Endodermal cell (in vitro differentiated cells): ENCODE data around the gene PRKCA. TPM values are rescaled to one million over a fixed set of nuclear protein-coding genes. Genes with fewer than 3 reads are reported as not detected.

ENCODE experiments used
- DNase-seq: peaks from one replicate; pipeline ENCODE4 v3.0.0-alpha.2; 2017
- H3K27ac ChIP-seq: 2 replicates; pipeline ENCODE4 v1.5.1; 2013; ENCODE audit warnings: mild to moderate bottlenecking, low read depth, low read length, moderate library complexity
- H3K27me3 ChIP-seq: 2 replicates; pipeline ENCODE4 v1.6.1; 2013; ENCODE audit warnings: mild to moderate bottlenecking, low read length, moderate library complexity; ENCODE audit not compliant: insufficient read depth, control insufficient read depth, poor library complexity, severe bottlenecking
- H3K36me3 ChIP-seq: 2 replicates; pipeline ENCODE4 v1.7.0; 2013; ENCODE audit warnings: mild to moderate bottlenecking, low read length, moderate library complexity; ENCODE audit not compliant: control insufficient read depth, insufficient read depth
- H3K4me1 ChIP-seq: one replicate; pipeline ENCODE4 v1.7.0; 2013; ENCODE audit warnings: low read length; ENCODE audit not compliant: control insufficient read depth, insufficient read depth
- H3K4me3 ChIP-seq: 2 replicates; pipeline ENCODE4 v1.5.1; 2013; ENCODE audit warnings: mild to moderate bottlenecking, low read length, moderate library complexity
- H3K9ac ChIP-seq: 2 replicates; pipeline ENCODE4 v1.6.1; 2013; ENCODE audit warnings: mild to moderate bottlenecking, low read length, moderate library complexity; ENCODE audit not compliant: poor library complexity, severe bottlenecking; ENCODE audit errors: extremely low read depth
- H3K9me3 ChIP-seq: 2 replicates; pipeline ENCODE4 v1.6.1; 2013; ENCODE audit warnings: mild to moderate bottlenecking, low read length, moderate library complexity; ENCODE audit not compliant: control insufficient read depth
- H3K27ac Mint-ChIP-seq: 2 replicates; pipeline ENCODE4 v1.8.0; 2020; ENCODE audit warnings: mixed read lengths
- H3K27me3 Mint-ChIP-seq: 2 replicates; pipeline ENCODE4 v1.8.0; 2021; ENCODE audit warnings: mild to moderate bottlenecking, mixed read lengths; ENCODE audit not compliant: insufficient read depth
- H3K36me3 Mint-ChIP-seq: 2 replicates; pipeline ENCODE4 v1.8.0; 2020; ENCODE audit warnings: low read depth, mixed read lengths
- H3K4me1 Mint-ChIP-seq: 2 replicates; pipeline ENCODE4 v1.8.0; 2020; ENCODE audit warnings: mixed read lengths
- H3K4me3 Mint-ChIP-seq: 2 replicates; pipeline ENCODE4 v1.8.0; 2020; ENCODE audit warnings: mild to moderate bottlenecking, moderate library complexity, mixed read lengths
- H3K9me3 Mint-ChIP-seq: 2 replicates; pipeline ENCODE4 v1.8.0; 2020; ENCODE audit warnings: mild to moderate bottlenecking, mixed read lengths
- CTCF ChIP-seq: fragments of 200-600 bp; sonication (generic); conservative IDR thresholded peaks from 2 replicates; pipeline ENCODE4 v1.5.0; 2021; ENCODE audit warnings: antibody characterized with exemption, mild to moderate bottlenecking
- WGBS, 2 experiments: methylation state at CpG; one replicate each; pipeline versions ENCODE4 v1.1.5 to v1.1.7; 2013; ENCODE audit warnings: missing lambda C conversion rate in 2 of 2, mixed read lengths in 1 of 2; ENCODE audit not compliant: insufficient coverage in 1 of 2, insufficient read length in 1 of 2; 5-methylcytosine and 5-hydroxymethylcytosine counted together
- total RNA-seq, 2 donors: library from RNA; stranded (reverse); fragmentation: NEBNext Ultra II Directional in 1 of 2; extraction: Animal tissue kit (Norgen Biotek cat#: 25700) in 1 of 2; gene quantifications; 2 replicates in 1 of 2; 3 replicates in 1 of 2; pipeline ENCODE4 v1.2.1, GENCODE V29; 2021

Gene PRKCA
- total RNA-seq, 2 donors from 2014 or later, result 8.7 to 14.6 TPM

- Histone ChIP-seq H3K27ac (no peak overlapping the region), H3K27me3 (no peaks in the 10 kb centered on the region), H3K9ac (no peak overlapping the region), H3K4me3 (no peak overlapping the region), H3K9me3 (no peaks in the 10 kb centered on the region), H3K36me3 (no peaks in the 10 kb centered on the region), H3K4me1 (no peaks in the 10 kb centered on the region)
- TF ChIP-seq CTCF, result no peak
- Mint-ChIP-seq H3K4me3 (no peak overlapping the region), H3K27me3 (peaks cover 3% of the 10 kb centered on the region), H3K4me1 (peaks cover 2% of the 10 kb centered on the region), H3K36me3 (peaks cover 2% of the 10 kb centered on the region), H3K27ac (no peak overlapping the region), H3K9me3 (no peaks in the 10 kb centered on the region)
- WGBS, 2 experiments, result 92 to 93% methylated on average over 2 to 4 of the region's 4 CpGs
- no peak for DNase-seq
These were observed 156.4 kb downstream of the PRKCA start for GRCh38 chr17:66458782-66459181.

- no peaks in the 10 kb centered on the region for H3K4me1 ChIP-seq
- Mint-ChIP-seq H3K4me3 (no peak overlapping the region), H3K9me3 (no peaks in the 10 kb centered on the region), H3K27me3 (peaks cover 3% of the 10 kb centered on the region), H3K36me3 (peaks cover 2% of the 10 kb centered on the region), H3K27ac (no peak overlapping the region), H3K4me1 (peaks cover 2% of the 10 kb centered on the region)
- no peaks in the 10 kb centered on the region for H3K27me3 ChIP-seq
- no peaks in the 10 kb centered on the region for H3K36me3 ChIP-seq
- no peak overlapping the region for H3K9ac ChIP-seq
- no peak for TF ChIP-seq CTCF
- DNase-seq, result no peak
- no peak overlapping the region for H3K27ac ChIP-seq
- WGBS, 2 experiments, result 89% methylated on average over 5 to 7 of the region's 7 CpGs
- H3K4me3 ChIP-seq, result no peak overlapping the region
- no peaks in the 10 kb centered on the region for H3K9me3 ChIP-seq
These were observed 157.4 kb downstream of the PRKCA start for GRCh38 chr17:66459811-66460270.

- H3K27me3 Mint-ChIP-seq, result peaks cover 3% of the 10 kb centered on the region
- 95 to 97% methylated on average over 6 of the region's 6 CpGs for WGBS, 2 experiments
- H3K4me3 Mint-ChIP-seq, result no peak overlapping the region
- H3K36me3 Mint-ChIP-seq, result peaks cover 2% of the 10 kb centered on the region
- Histone ChIP-seq H3K9ac (no peak overlapping the region), H3K27me3 (no peaks in the 10 kb centered on the region), H3K27ac (no peak overlapping the region), H3K9me3 (no peaks in the 10 kb centered on the region), H3K36me3 (no peaks in the 10 kb centered on the region), H3K4me1 (no peaks in the 10 kb centered on the region), H3K4me3 (no peak overlapping the region)
- H3K4me1 Mint-ChIP-seq, result peaks cover 2% of the 10 kb centered on the region
- H3K27ac Mint-ChIP-seq, result no peak overlapping the region
- no peaks in the 10 kb centered on the region for H3K9me3 Mint-ChIP-seq
- no peak for DNase-seq
- TF ChIP-seq CTCF, result no peak
These were observed 158.1 kb downstream of the PRKCA start for GRCh38 chr17:66460558-66460957.
